WERI-Rb-1 (cell line): ENCODE results near the gene ST3GAL4.

Experiments
- DNase-seq: peaks from one replicate; pipeline ENCODE4 v3.0.0-alpha.2; 2020
- H3K27ac ChIP-seq: fragments of 250-450 bp; sonication (Bioruptor Pico); 2 replicates; pipeline ENCODE4 v1.5.1; 2020; ENCODE audit warnings: mild to moderate bottlenecking, moderate library complexity
- H3K27me3 ChIP-seq: fragments of 250-450 bp; sonication (Bioruptor Pico); 2 replicates; pipeline ENCODE4 v1.5.1; 2021; ENCODE audit warnings: mild to moderate bottlenecking, low read depth, moderate library complexity; ENCODE audit not compliant: insufficient read depth, severe bottlenecking
- H3K36me3 ChIP-seq: fragments of 250-450 bp; sonication (Bioruptor Pico); 2 replicates; pipeline ENCODE4 v1.5.1; 2020; ENCODE audit warnings: mild to moderate bottlenecking, moderate library complexity
- H3K4me3 ChIP-seq: 2 replicates; pipeline ENCODE4 v1.5.1; 2011; ENCODE audit warnings: low read depth, mild to moderate bottlenecking, control low read depth, low read length
- H3K9me3 ChIP-seq: fragments of 250-450 bp; sonication (Bioruptor Pico); 2 replicates; pipeline ENCODE4 v1.5.1; 2021; ENCODE audit warnings: mild to moderate bottlenecking, moderate library complexity; ENCODE audit not compliant: severe bottlenecking
- CTCF ChIP-seq: IDR thresholded peaks from 2 replicates; pipeline ENCODE4 v1.5.1; 2011; ENCODE audit warnings: low read depth, mild to moderate bottlenecking, control low read depth, inconsistent platforms, low read length

Gene ST3GAL4

DNA sequence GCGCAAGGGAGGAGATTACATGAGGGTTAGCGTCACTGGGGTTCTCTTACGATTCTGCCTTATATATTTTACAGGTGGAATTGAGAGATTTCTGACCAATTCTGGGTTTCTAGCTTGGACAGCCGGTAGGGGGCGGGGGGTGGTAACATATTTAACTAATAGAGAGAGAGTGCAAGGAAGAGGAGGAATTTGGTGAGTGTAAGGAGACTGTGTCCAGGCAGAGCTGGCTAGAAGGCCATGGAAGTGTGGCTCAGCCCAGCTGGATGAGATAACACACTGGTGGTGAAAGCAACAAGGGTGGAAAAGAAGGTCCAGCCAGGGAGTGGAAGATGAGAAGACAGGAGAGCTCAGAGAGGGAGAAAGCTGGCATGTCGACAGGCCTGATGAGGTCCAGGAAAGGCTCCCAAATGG, 56.5 kb downstream of the ST3GAL4 start:
- H3K27ac ChIP-seq: no peak overlapping the region; the same call in 1 of the 2 replicates
- no peaks in the 10 kb centered on the region for H3K9me3 ChIP-seq
- H3K27me3 ChIP-seq: no peaks in the 10 kb centered on the region
- DNase-seq: peak; percentile 48
- TF ChIP-seq CTCF: 0 out of 2 replicates have a peak, but pooled peaks have one; percentile 27
- peaks cover 67% of the 10 kb centered on the region for H3K36me3 ChIP-seq
- H3K4me3 ChIP-seq: no peak overlapping the region

DNA sequence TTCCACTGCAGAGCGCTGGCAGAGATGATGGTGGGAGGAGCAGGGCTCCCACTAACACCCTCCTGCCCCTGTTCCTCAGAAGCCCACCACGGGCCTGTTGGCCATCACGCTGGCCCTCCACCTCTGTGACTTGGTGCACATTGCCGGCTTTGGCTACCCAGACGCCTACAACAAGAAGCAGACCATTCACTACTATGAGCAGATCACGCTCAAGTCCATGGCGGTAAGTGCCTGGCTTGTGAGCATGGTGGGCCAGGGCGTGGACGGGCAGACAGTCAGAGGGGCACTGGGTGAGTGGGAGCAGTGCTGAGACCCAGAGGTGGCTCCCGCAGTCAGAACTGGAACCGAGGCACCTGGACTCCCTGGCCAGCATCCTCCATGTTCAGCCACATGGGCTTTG, 57.9 kb downstream of the ST3GAL4 start:
- Histone ChIP-seq H3K9me3 (no peaks in the 10 kb centered on the region), H3K4me3 (no peak overlapping the region), H3K36me3 (peaks cover 61% of the 10 kb centered on the region), H3K27me3 (no peaks in the 10 kb centered on the region), H3K27ac (no peak overlapping the region)
- TF ChIP-seq CTCF: no peak
- no peak for DNase-seq

DNA sequence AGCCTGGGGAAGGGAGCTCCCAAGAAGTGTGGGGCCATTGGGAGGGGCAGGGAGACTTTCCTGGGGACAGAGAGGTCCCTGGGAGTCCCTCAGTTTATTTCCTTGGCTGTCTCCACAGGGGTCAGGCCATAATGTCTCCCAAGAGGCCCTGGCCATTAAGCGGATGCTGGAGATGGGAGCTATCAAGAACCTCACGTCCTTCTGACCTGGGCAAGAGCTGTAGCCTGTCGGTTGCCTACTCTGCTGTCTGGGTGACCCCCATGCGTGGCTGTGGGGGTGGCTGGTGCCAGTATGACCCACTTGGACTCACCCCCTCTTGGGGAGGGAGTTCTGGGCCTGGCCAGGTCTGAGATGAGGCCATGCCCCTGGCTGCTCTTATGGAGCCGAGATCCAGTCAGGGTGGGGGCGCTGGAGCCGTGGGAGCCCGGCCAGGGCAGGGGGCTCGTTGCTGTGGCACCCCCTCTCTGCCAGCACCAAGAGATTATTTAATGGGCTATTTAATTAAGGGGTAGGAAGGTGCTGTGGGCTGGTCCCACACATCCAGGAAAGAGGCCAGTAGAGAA, 58.4 kb downstream of the ST3GAL4 start:
- TF ChIP-seq CTCF: no peak
- no peak overlapping the region for H3K27ac ChIP-seq
- no peak for DNase-seq
- no peak overlapping the region for H3K4me3 ChIP-seq
- no peaks in the 10 kb centered on the region for H3K9me3 ChIP-seq
- H3K27me3 ChIP-seq: no peaks in the 10 kb centered on the region
- peaks cover 56% of the 10 kb centered on the region for H3K36me3 ChIP-seq

DNA sequence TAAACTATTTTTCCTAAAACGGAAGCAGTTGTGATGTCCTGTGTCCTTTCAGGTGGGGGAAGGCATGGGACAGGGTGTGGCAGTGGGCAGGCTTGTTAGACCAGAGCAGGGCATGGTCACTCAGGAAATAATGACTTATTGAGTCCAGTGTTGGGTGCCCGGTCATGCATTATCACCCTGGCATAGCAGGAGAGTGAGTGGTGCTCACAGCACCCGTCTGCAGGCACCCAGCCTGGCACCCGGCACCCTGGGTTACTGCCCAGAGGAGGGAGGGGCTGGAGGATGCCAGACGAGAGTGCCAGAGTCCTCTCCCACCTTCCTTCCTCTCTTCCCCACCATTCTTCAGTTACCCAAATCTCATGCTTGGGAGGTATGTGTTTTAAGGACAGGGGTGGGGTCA, 59.1 kb downstream of the ST3GAL4 start:
- no peak for DNase-seq
- TF ChIP-seq CTCF: no peak
- H3K9me3 ChIP-seq: no peaks in the 10 kb centered on the region
- H3K4me3 ChIP-seq: no peak overlapping the region
- H3K27ac ChIP-seq: no peak overlapping the region
- H3K36me3 ChIP-seq: peaks cover 55% of the 10 kb centered on the region
- no peaks in the 10 kb centered on the region for H3K27me3 ChIP-seq

DNA sequence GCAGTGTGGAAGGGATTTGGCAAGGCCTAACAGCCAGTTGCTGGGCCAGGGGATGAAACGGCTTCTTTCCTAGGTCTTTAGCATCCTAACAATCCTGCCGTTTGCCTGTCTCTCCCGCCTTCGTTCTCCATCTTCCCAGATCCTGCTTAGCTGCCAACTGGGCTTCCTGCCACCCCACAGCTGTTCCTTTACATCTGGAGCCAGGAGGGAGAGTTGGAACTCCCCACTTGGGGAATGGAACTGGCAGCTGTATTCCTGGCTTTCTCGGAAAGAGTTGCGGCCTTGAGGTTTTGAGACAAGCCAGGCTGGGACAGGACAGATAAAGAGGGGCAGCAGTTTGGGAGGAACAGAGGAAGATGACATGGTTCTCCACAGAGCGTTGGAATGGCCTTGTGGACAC, 59.6 kb downstream of the ST3GAL4 start:
- H3K27ac ChIP-seq: no peak overlapping the region
- H3K4me3 ChIP-seq: no peak overlapping the region
- no peak for TF ChIP-seq CTCF
- no peak for DNase-seq
- H3K36me3 ChIP-seq: peaks cover 50% of the 10 kb centered on the region
- no peaks in the 10 kb centered on the region for H3K27me3 ChIP-seq
- no peaks in the 10 kb centered on the region for H3K9me3 ChIP-seq
